Heart right ventricle (tissue), 16 donors: ENCODE data around the gene MDP1. TPM values are rescaled to one million over a fixed set of nuclear protein-coding genes. Genes with fewer than 3 reads are reported as not detected.

ENCODE experiments used
- ATAC-seq, 8 donors: fragments of 200-7000 bp; cut with Tn5 transposase; one replicate each; pipeline ENCODE4 v1.9.1; 2020; ENCODE audit warnings: mild to moderate bottlenecking in 8 of 8, moderate library complexity in 8 of 8, moderate number of reproducible peaks in 1 of 8
- DNase-seq, 2 donors: peaks; one replicate each; pipeline ENCODE4 v3.0.0-alpha.2; 2020
- H3K27ac ChIP-seq, 10 donors: fragments of 200-600 bp; sonication (generic) in 2 of 10; one replicate each; pipeline versions ENCODE4 v1.5.0 to v1.8.0; 2020 to 2022; ENCODE audit warnings: mild to moderate bottlenecking in 3 of 10
- H3K27me3 ChIP-seq, 7 donors: fragments of 200-600 bp; one replicate each; pipeline ENCODE4 v1.8.0; 2021 to 2022; ENCODE audit warnings: mild to moderate bottlenecking in 2 of 7
- H3K36me3 ChIP-seq, 9 donors: fragments of 200-600 bp; sonication (generic) in 1 of 9; one replicate each; pipeline versions ENCODE4 v1.5.0 to v1.8.0; 2020 to 2022; ENCODE audit warnings: mild to moderate bottlenecking in 2 of 9
- H3K4me1 ChIP-seq, 9 donors: fragments of 200-600 bp; sonication (generic) in 1 of 9; one replicate each; pipeline versions ENCODE4 v1.5.0 to v1.8.0; 2020 to 2022; ENCODE audit warnings: mild to moderate bottlenecking in 4 of 9
- H3K4me3 ChIP-seq, 10 donors: fragments of 200-600 bp; sonication (generic) in 2 of 10; one replicate each; pipeline versions ENCODE4 v1.5.0 to v1.8.0; 2020 to 2022; ENCODE audit warnings: mild to moderate bottlenecking in 7 of 10, moderate library complexity in 2 of 10
- H3K9me3 ChIP-seq, 11 donors: fragments of 200-600 bp in 10 of 11; sonication (generic) in 2 of 11; one replicate each; pipeline versions ENCODE4 v1.5.0 to v1.8.0; 2013 to 2022; ENCODE audit warnings: mild to moderate bottlenecking in 2 of 11, control low read depth in 1 of 11, moderate library complexity in 1 of 11
- CTCF ChIP-seq, 9 donors: fragments of 200-600 bp; sonication (generic) in 2 of 9; IDR thresholded peaks; one replicate each; pipeline versions ENCODE4 v1.5.0 to v1.8.0; 2021 to 2022; ENCODE audit warnings: antibody characterized with exemption in 9 of 9, mild to moderate bottlenecking in 5 of 9, moderate library complexity in 1 of 9
- WGBS, 2 donors: extraction: QIAGEN DNeasy Blood & Tissue Kit; methylation state at CpG; one replicate each; pipeline ENCODE4 v1.1.7; 2013; ENCODE audit warnings: inconsistent platforms in 1 of 2; 5-methylcytosine and 5-hydroxymethylcytosine counted together
- intact Hi-C, 10 donors: fragments of 100-400 bp; cut with DNase I; formaldehyde crosslinking; loops; one replicate each; pipeline versions ENCODE4 v1.11.1 to v1.14.2; 2022
- long read RNA-seq, 3 donors: library from polyadenylated mRNA; unstranded; transcript quantifications; one replicate each; pipeline ENCODE4 v2.0.0, GENCODE V29; 2020 to 2021
- polyA plus RNA-seq, 2 donors: library from polyadenylated mRNA; stranded (reverse); fragments of 200-250 nt; gene quantifications; one replicate each; pipeline ENCODE4 v1.2.3, GENCODE V29; 2013
- total RNA-seq, 10 donors: library from RNA; stranded (reverse); fragmentation: NEBNext Ultra II Directional in 3 of 10; extraction: Animal tissue kit (Norgen Biotek cat#: 25700) in 3 of 10; gene quantifications; one replicate each; pipeline versions ENCODE4 v1.2.1 to v1.2.4, GENCODE V29; 2021 to 2023
- donor health status: Arrhythmogenic right ventricular cardiomyopathy.
- donor health status: ischemic (EF 13 %, LVEDD 7.1; RV severe dilation, severe dysfunction).
- donor health status: healthy with polysubstance abuse.
- donor health status: DM: no; HTN: yes; CAD: no.
- donor health status: DM: no; HTN: no; CAD: no.
- donor health status: ischemic (EF 25% LVEDD 6.9; RV normal size, moderate dysfunction).
- donor health status: ischemic (EF 25% LVEDD 5.7; RV mildly dilated, moderate dysfunction).
- donor health status: healthy.
- donor health status: DM: yes; HTN: yes; CAD: no.
- donor health status: Ischemic cardiomyopathy.
- donor health status: ischemic (EF 35%, LVEDD 5.7; RV mildly dilated, moderate dysfunction).
- donor health status: nonischemic (EF 11% LVEDD 7.7; RV severe dilation, severe dysfunction).
- donor health status: DM: yes; HTN: yes; CAD: no.
- donor health status: PGD.
- donor health status: ischemic (EF 29% LVEDD 5.4; RV normal size, mild dysfunction).
- donor health status: nonischemic (EF 23%, LVEDD 6.1; RV moderate dilation, normal function).

MDP1 gene
- total RNA-seq (10 to 100 TPM; 13.9 to 22.9 (median 18.9) TPM), polyA plus RNA-seq (10 to 100 TPM; 23.0 to 23.5 TPM)
- long read RNA-seq, donor 1, transcript MDP1-201 (6 exons, 730 nt), result major isoform, 5 of 6 reads
- long read RNA-seq, donor 1, partial matches to known transcripts, result 0 of 6 reads
- long read RNA-seq, donor 1, other reads (novel, unspliced or antisense), result 0 of 6 reads
- long read RNA-seq, donor 2, transcript MDP1-201 (6 exons, 730 nt), result major isoform, 7 of 17 reads
- long read RNA-seq, donor 2, partial matches to known transcripts, result 1 of 17 reads
- long read RNA-seq, donor 2, other reads (novel, unspliced or antisense), result 4 of 17 reads
- long read RNA-seq, donor 3, partial matches to known transcripts, result 0 of 1 reads
- long read RNA-seq, donor 3, other reads (novel, unspliced or antisense), result 0 of 1 reads

DNA sequence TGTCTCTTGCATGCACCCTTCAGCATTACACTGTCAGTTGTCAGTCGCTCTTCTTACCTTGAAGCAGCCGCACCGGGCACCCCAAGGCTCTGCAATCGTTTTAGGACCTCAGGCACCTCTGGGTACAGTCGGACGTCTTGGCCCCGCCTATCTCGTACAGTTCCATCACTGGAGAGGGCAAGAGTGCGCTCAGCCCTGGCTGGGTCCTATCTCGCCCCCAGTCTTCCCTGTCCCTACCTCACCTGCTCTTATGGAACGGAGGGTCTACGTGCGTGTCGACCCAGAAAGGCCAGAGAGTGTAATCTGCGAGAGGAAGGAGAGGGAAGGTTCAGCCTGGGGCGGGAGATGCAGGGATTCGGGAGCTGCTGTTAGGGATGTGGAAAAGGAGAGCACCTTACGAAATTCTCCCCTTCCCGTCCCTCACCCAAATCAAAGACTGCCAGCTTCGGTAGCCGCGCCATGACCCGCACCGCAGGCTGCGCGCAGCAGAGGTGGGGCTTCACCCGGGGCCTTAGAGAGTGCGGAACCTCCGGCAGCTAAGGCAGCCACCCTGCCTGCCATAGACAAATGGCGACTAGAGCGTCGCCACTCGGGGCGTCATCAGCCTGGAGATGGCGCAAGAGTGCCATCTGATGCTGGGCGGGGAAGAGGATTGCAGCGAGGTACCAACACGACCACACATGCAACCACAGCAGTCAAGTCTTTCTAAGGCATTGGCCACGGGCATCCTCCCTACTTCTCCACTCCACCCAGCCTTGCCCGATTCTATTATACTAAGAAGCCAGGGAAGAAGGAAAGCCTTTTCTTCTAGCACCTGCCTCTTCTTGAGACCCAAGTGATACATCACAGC is at the start of gene MDP1:
MDP1 (minus strand) TSS at position 572 of the 850 bp plus-strand sequence; CDS start at position 461, 111 bp downstream.
- H3K9me3 ChIP-seq, result no peaks in the 10 kb centered on the region
- peaks cover 0 to 35% (median 6%) of the 10 kb centered on the region in 9 donors for H3K36me3 ChIP-seq
- ATAC-seq, result peak; percentile 79 to 87 (median 82)
- H3K4me3 ChIP-seq, result peak within 1 kb of the TSS; percentile 54 to 88 (median 76)
- TF ChIP-seq CTCF (IDR thresholded peaks at IDR 0.05), result peak; percentile 17 to 80 (median 68)
- no peaks in the 10 kb centered on the region for H3K27me3 ChIP-seq
- peaks cover 0 to 42% (median 26%) of the 10 kb centered on the region in 9 donors for H3K4me1 ChIP-seq
- intact Hi-C loops, result no loop called here
- H3K27ac ChIP-seq, result peak within 1 kb of the TSS; percentile 60 to 95 (median 88)
- DNase-seq, result peak; percentile 85
- 0% methylated on average over 40 of the region's 40 CpGs for WGBS, 2 donors

DNA sequence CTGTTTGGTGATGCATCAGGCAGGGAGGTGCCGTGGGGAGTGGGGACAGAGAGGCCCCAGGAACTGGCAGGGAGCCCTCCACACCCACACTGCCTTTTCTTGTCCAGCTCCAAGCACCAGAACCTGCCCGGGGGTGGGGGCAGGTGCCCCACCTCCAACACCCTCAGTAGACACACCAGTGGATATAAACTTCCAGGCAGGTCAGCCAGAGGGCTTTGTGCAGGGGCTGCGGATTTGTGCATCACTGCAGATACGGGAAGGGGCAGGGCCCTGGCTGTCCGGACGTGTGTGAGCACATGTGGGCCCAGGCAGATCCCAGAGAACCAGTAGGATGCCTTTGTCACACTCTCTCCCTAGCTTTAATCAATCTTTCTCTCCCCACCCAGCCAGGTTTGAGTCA is 48.4 kb upstream of the MDP1 start:
- Histone ChIP-seq H3K4me3 (no peak overlapping the region), H3K36me3 (peaks cover 0 to 43% (median 0%) of the 10 kb centered on the region in 9 donors), H3K27me3 (no peaks in the 10 kb centered on the region), H3K4me1 (no peaks in the 10 kb centered on the region), H3K9me3 (no peaks in the 10 kb centered on the region), H3K27ac (no peak overlapping the region)
- ATAC-seq (no peak), DNase-seq (no peak)
- 84 to 92% methylated on average over 6 of the region's 6 CpGs for WGBS, 2 donors
- TF ChIP-seq CTCF (IDR thresholded peaks at IDR 0.05), result no peak
- intact Hi-C loops, result no loop called here

DNA sequence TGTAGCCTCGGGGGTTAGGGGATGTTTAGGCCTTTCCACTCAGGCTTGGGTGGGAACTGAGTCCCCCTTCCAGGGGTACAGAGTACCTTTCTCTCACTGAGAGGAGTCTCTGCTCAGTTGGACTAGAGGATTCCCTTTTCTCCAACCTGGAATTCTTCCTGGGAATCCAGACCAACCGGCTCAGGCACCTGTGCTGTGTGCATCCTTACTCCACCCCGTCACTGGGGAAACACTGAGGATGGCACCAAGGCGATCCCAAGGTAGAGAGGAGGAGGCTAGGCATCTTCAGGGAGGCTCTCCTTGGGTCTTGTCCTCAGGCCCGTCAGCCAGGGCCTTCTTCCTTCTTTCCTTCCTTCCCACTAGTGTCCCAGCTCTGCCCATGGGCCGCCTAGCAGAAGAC is 48.0 kb upstream of the MDP1 start:
- H3K27me3 ChIP-seq, result no peaks in the 10 kb centered on the region
- H3K36me3 ChIP-seq, result peaks cover 0 to 39% (median 0%) of the 10 kb centered on the region in 9 donors
- WGBS, 2 donors, result 80 to 86% methylated on average over 6 of the region's 6 CpGs
- no peak for ATAC-seq
- intact Hi-C loops, result no loop called here
- TF ChIP-seq CTCF (IDR thresholded peaks at IDR 0.05), result no peak
- H3K9me3 ChIP-seq, result no peaks in the 10 kb centered on the region
- DNase-seq, result no peak
- H3K4me3 ChIP-seq, result no peak overlapping the region
- no peaks in the 10 kb centered on the region for H3K4me1 ChIP-seq
- H3K27ac ChIP-seq, result no peak overlapping the region
